Immature natural killer cell (primary cell): Measurements from ENCODE around the gene LGR4. TPM values are rescaled to one million over a fixed set of nuclear protein-coding genes. Genes with fewer than 3 reads are reported as not detected.

Experiments used
- DNase-seq, 3 donors: peaks; one replicate each; pipeline ENCODE4 v3.0.0; 2022; ENCODE audit warnings: mixed read lengths in 1 of 3
- H3K27ac Mint-ChIP-seq, 6 donors: one replicate each; pipeline ENCODE4 v1.8.0; 2020; ENCODE audit warnings: mixed read lengths in 6 of 6, mild to moderate bottlenecking in 5 of 6, inconsistent platforms in 4 of 6, moderate library complexity in 3 of 6
- H3K27me3 Mint-ChIP-seq, 3 donors: one replicate each; pipeline ENCODE4 v1.8.0; 2020 to 2021; ENCODE audit warnings: low read depth in 3 of 3, mild to moderate bottlenecking in 3 of 3, mixed read lengths in 3 of 3, moderate library complexity in 3 of 3, inconsistent platforms in 1 of 3
- H3K36me3 Mint-ChIP-seq, 3 donors: one replicate each; pipeline ENCODE4 v1.8.0; 2020; ENCODE audit warnings: mixed read lengths in 3 of 3, inconsistent platforms in 2 of 3, mild to moderate bottlenecking in 2 of 3
- H3K4me1 Mint-ChIP-seq, 2 donors: one replicate each; pipeline ENCODE4 v1.8.0; 2020; ENCODE audit warnings: inconsistent platforms in 2 of 2, mild to moderate bottlenecking in 2 of 2, mixed read lengths in 2 of 2, moderate library complexity in 1 of 2
- H3K4me3 Mint-ChIP-seq, 5 donors: one replicate each; pipeline ENCODE4 v1.8.0; 2020; ENCODE audit warnings: mild to moderate bottlenecking in 5 of 5, mixed read lengths in 5 of 5, inconsistent platforms in 3 of 5, moderate library complexity in 3 of 5
- H3K9me3 Mint-ChIP-seq, 6 donors: one replicate each; pipeline ENCODE4 v1.8.0; 2020; ENCODE audit warnings: mild to moderate bottlenecking in 6 of 6, mixed read lengths in 6 of 6, inconsistent platforms in 4 of 6, moderate library complexity in 3 of 6
- polyA plus RNA-seq, 3 donors: library from polyadenylated mRNA; unstranded; fragments of 300-500 nt; fragmentation: Illumina TruSeq; gene quantifications; one replicate each; pipeline ENCODE4 v1.2.3, GENCODE V29; 2021

LGR4 gene
- polyA plus RNA-seq, 3 donors from 2014 or later, result 0.51 TPM; not detected in 2

DNA sequence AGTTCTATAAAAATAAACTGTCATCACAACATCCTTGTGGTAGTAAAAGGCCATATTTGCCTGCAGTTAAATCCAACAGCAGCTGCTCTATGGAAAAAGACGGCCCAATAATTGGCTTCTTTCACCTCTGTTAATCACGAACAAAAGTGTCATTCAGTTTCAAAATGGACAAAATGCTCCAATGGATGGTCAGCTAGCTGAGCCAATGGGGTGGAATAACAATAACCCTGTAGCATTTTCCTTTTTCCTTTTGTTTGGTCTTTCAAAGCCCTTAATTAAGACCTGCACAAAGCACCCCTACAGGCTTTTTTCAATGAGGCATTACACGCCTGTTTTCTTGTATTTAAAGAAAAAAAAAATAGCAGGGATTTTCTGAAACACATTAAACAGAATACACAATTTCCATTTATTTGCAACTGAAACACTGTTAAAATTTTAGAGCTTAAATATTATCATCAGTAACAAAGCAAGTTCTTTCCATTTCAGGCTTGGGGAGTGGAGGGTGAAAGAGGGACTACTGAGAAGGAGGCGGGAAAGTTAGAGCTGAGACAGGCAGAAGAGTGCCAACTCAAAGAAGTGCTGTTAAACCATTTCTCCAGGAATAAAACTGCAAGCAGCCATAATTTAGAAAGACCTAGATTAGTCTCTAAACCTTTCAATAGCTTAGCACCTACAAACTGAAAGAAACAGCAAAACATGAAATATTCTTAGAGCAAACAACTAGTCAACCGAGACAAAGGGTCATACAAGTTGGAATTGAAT lies 28.7 kb downstream of the LGR4 start:
- no peak overlapping the region for H3K4me3 Mint-ChIP-seq
- H3K27me3 Mint-ChIP-seq, result peaks cover 0 to 3% (median 0%) of the 10 kb centered on the region in 3 donors
- no peak overlapping the region for H3K27ac Mint-ChIP-seq
- H3K36me3 Mint-ChIP-seq, result no peaks in the 10 kb centered on the region
- H3K4me1 Mint-ChIP-seq, result no peaks in the 10 kb centered on the region
- no peak for DNase-seq
- H3K9me3 Mint-ChIP-seq, result peaks cover 0 to 2% (median 0%) of the 10 kb centered on the region in 6 donors

DNA sequence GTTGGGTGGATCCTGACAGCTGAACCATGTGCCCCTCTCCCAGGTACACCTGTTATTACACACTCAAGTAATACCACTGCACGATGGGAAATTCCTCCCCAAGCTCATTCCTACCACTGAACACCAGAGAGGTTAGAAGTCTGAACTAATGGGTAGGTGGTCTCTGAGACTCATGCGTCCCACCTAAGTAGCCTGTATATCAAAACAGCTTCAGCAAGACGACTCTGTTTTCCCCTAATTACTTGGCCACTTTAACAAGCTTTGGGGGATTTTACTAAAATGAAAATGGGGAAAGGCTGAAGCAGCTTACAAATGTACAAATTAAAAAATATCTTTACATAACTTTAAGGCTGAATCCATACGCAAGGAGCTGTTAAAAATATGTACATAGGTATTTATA lies 29.4 kb downstream of the LGR4 start:
- peaks cover 0 to 2% (median 0%) of the 10 kb centered on the region in 6 donors for H3K9me3 Mint-ChIP-seq
- H3K36me3 Mint-ChIP-seq, result no peaks in the 10 kb centered on the region
- no peak for DNase-seq
- H3K27ac Mint-ChIP-seq, result no peak overlapping the region
- no peak overlapping the region for H3K4me3 Mint-ChIP-seq
- H3K4me1 Mint-ChIP-seq, result no peaks in the 10 kb centered on the region
- peaks cover 0 to 3% (median 0%) of the 10 kb centered on the region in 3 donors for H3K27me3 Mint-ChIP-seq

DNA sequence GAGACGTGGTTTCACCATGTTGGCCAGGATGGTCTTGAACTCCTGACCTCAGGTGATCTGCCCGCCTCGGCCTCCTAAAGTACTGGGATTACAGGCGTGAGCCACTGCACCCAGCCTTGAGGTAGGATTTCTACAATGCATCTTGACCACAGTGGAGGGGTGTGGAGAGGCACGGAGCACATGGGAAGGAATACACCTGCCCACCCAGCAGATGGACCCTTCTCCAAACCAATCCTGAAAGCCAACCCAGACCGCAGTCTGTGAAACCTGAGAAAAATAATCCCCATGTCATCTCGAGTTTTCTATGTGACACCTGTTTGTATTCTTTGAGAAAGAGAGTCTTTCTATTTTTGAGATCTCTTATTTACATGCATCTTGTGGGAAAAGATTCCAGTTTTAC lies 32.5 kb downstream of the LGR4 start:
- Mint-ChIP-seq H3K9me3 (peaks cover 0 to 1% (median 0%) of the 10 kb centered on the region in 6 donors), H3K27me3 (peaks cover 0 to 5% (median 2%) of the 10 kb centered on the region in 3 donors), H3K4me1 (no peaks in the 10 kb centered on the region), H3K4me3 (no peak overlapping the region), H3K36me3 (no peaks in the 10 kb centered on the region), H3K27ac (no peak overlapping the region)
- no peak for DNase-seq

DNA sequence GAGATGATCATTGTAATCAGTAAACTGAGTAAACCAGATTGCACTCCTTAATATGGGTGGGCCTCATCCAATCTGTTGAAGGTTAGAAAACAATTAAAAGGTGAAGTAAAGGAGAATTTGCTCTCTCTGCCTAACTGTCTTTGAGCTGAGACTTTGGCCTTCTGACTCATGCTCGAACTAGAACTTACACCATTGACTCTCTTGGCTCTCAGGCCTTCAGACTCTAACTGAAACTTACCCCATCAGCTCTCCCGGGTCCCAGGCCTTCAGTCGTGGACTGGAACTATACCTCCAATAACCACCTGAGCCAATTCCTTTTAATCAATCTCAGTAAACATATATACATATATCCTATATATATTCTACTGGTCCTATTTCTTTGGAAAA lies 34.0 kb downstream of the LGR4 start:
- no peaks in the 10 kb centered on the region for H3K36me3 Mint-ChIP-seq

DNA sequence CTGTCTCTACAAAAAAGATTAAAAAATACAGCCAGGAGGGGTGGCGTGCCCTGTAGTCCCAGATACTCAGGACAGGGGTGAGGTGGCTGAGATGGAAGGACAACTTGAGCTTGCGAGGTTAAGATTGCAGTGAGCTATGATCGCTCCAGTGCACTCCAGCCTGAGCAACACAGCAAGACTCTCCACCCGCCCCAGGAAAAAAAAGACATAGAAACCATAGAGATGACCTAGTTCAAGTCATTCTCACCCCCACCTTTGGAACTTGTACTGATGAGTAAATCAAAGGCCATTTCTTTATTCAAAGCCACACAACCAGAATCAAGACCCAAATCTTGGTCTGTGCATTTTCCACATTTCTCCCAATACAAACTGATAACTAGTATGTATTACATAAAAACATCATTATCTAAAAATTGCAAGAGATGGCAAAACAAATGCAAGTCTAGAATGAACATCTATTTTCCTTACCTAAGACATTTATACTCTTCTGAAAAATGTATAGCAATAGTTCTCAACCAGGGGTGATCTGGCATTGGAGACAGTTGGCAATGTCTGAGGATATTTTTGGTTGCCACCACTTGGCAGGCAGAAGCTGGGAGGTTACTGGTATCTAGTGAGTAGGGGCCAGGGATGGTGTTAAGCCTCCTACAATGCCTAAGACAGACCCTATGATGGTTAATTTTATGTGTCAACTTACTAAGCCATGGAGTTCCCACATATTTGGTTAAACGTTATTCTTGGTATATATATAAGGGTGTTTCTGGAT lies 34.6 kb downstream of the LGR4 start:
- Mint-ChIP-seq H3K4me3 (no peak overlapping the region), H3K4me1 (no peaks in the 10 kb centered on the region), H3K27ac (no peak overlapping the region), H3K27me3 (peaks cover 0 to 5% (median 2%) of the 10 kb centered on the region in 3 donors), H3K36me3 (no peaks in the 10 kb centered on the region), H3K9me3 (no peaks in the 10 kb centered on the region)
- DNase-seq, result no peak

More for the DNA sequence above, 34.0 kb downstream of the LGR4 start:
- DNase-seq, result no peak
- Mint-ChIP-seq H3K27me3 (peaks cover 0 to 5% (median 2%) of the 10 kb centered on the region in 3 donors), H3K4me3 (no peak overlapping the region), H3K9me3 (no peaks in the 10 kb centered on the region), H3K27ac (no peak overlapping the region), H3K4me1 (no peaks in the 10 kb centered on the region)

DNA sequence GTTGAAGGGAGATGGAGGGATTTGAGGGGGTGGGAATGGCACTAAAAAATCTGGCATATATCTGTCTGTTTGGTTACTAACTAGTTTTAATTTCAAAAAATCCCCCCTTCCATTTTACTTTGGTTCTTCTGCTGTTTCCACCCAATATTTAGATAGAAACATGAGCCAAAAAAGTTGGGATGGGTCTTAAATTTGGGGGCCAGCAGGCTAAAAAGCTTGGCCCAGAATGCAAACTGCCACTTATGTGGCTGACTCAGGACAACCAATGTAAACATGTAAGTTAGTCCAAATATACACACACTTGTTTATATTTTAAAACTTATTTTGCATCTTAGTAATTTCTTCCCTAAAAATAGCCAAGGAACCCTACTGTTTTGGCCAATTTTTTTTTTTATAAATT lies 35.7 kb downstream of the LGR4 start:
- peaks cover 0 to 3% (median 2%) of the 10 kb centered on the region in 3 donors for H3K27me3 Mint-ChIP-seq
- DNase-seq, result no peak
- no peaks in the 10 kb centered on the region for H3K36me3 Mint-ChIP-seq
- no peak overlapping the region for H3K4me3 Mint-ChIP-seq
- no peaks in the 10 kb centered on the region for H3K9me3 Mint-ChIP-seq
- no peak overlapping the region for H3K27ac Mint-ChIP-seq
- H3K4me1 Mint-ChIP-seq, result no peaks in the 10 kb centered on the region

DNA sequence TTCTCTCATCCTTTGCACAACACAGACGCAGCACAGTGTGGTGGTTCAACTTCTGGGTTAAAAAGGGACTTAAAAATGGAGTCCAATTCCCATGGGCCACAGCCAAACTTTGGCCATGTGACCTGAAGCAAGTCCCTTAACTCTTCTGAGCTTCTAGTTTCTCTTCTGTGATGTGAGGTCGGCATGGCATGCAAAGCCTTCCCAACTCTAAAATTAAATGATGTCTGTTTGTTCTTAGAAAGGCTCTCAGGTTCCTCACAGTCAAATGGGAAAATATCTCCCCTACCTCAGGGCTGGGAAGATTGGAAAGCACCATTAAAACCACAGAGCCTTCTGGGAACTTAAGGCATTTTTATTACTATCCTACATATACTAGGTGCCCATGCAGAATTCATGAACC lies 38.8 kb downstream of the LGR4 start:
- Mint-ChIP-seq H3K4me3 (no peak overlapping the region), H3K4me1 (no peaks in the 10 kb centered on the region)

DNA sequence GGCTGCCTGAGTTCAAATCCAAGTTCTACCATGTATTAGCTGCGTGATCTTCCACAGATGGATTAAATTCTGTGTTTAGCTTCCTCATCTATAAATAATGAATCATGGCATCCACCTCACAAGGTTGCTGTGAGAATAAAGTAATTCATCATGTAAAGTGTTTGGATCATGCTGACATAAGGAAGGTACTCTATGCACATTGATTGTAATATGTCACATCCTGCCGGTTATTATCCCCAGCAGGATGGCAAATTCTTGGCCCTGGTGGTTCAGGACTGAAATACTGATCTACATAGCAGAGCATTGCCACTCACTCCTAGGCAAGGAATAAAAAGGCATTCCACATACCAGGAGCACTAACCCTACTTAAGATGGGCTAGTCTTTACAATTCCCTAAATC lies 40.8 kb downstream of the LGR4 start:
- no peak overlapping the region for H3K27ac Mint-ChIP-seq
- DNase-seq, result no peak
- H3K36me3 Mint-ChIP-seq, result no peaks in the 10 kb centered on the region
- peaks cover 0 to 4% (median 2%) of the 10 kb centered on the region in 3 donors for H3K27me3 Mint-ChIP-seq
- H3K4me3 Mint-ChIP-seq, result no peak overlapping the region
- no peaks in the 10 kb centered on the region for H3K4me1 Mint-ChIP-seq
- H3K9me3 Mint-ChIP-seq, result no peaks in the 10 kb centered on the region

More for the DNA sequence above, 38.8 kb downstream of the LGR4 start:
- H3K36me3 Mint-ChIP-seq, result no peaks in the 10 kb centered on the region
- no peaks in the 10 kb centered on the region for H3K9me3 Mint-ChIP-seq
- H3K27me3 Mint-ChIP-seq, result peaks cover 0 to 3% (median 2%) of the 10 kb centered on the region in 3 donors
- no peak overlapping the region for H3K27ac Mint-ChIP-seq
- no peak for DNase-seq

DNA sequence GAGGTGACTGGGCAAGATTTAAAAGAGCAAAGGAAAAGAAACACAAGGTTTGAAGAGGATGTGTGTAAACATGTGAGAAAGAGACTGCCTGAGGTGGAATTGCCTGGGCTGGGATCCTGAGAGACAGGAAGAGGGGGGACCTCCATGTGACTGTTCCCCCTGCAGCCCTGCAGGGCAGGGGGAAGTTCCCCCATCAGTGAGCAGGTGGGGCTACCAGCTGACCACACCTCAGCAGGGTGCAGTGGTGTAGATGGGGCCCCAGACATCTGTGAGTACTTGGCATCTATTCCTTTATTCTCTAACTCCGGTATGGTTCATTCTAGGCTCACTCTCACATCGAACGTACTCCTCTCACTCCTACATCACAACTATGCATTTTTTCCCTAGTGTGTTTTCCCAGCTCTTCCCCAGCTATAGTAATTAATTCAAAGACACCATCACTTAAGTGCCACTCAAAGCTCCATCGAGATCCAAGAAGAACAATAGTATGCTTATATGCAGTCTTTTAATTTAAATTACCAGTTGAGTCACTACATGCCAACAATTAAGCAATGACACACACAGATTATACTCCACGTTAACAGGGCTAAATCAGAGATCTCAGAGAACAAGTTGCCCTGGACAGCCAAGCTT lies 42.7 kb downstream of the LGR4 start:
- Mint-ChIP-seq H3K4me1 (no peaks in the 10 kb centered on the region), H3K27me3 (peaks cover 0 to 4% (median 2%) of the 10 kb centered on the region in 3 donors), H3K27ac (no peak overlapping the region), H3K4me3 (no peak overlapping the region), H3K9me3 (no peaks in the 10 kb centered on the region), H3K36me3 (no peaks in the 10 kb centered on the region)
- DNase-seq, result no peak

DNA sequence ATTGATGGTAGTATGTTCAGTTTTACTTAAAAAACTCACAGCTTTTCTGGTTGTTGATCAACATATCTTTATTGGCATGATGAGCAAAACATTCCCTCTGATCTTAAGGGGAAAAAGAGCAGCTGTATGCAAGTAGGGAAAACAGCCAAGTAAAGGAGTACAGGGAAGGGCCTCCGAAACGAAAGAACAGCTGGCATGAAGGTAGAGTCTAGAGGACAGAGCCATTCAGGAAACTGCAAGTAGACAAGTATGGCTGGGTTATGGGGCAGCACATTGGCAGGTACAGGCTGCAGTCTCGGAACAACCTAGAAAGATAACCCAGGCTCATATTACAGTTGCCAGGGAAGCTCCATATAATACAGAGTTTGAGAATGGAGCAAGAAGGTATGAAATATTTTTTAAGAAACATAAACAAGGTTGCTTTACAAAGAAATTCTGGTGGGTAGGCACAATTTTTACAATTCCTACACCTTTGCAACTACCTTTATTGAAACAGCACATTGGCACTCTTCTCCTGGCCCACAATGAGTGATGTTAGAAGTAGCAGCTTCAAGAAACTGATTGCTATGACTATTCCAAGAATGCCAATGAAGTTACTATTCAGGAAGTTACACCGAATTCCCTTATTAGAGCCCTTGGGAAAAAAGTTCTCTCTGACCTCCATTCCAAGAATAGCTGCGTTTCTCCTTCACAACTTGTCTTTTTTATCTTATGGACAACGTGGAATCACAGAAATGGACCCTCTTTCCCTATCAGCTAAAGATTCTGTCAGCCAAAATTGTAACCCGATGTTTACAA lies 45.2 kb downstream of the LGR4 start:
- Mint-ChIP-seq H3K9me3 (no peaks in the 10 kb centered on the region), H3K27me3 (peaks cover 0 to 4% (median 2%) of the 10 kb centered on the region in 3 donors), H3K4me3 (no peak overlapping the region), H3K36me3 (no peaks in the 10 kb centered on the region), H3K27ac (no peak overlapping the region), H3K4me1 (no peaks in the 10 kb centered on the region)
- no peak for DNase-seq

DNA sequence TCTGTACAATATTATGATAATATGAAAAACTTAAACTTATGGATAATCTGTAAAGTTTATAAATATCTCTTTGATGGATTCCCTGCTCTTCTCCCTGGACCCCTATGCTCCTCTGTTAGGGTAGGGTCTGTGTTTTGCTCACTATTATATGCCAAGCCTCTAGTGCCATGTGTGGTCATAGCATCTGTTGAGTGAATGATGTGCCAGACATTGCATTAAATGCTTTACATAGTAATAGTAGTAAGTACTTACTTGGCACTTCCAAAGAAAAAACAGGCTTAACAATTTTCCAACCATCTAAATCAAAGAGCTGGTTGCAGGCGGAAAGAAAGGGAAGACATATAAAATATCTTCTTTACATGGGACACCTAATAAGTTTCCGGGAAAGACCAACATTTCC lies 46.8 kb downstream of the LGR4 start:
- H3K27me3 Mint-ChIP-seq, result peaks cover 0 to 4% (median 2%) of the 10 kb centered on the region in 3 donors

DNA sequence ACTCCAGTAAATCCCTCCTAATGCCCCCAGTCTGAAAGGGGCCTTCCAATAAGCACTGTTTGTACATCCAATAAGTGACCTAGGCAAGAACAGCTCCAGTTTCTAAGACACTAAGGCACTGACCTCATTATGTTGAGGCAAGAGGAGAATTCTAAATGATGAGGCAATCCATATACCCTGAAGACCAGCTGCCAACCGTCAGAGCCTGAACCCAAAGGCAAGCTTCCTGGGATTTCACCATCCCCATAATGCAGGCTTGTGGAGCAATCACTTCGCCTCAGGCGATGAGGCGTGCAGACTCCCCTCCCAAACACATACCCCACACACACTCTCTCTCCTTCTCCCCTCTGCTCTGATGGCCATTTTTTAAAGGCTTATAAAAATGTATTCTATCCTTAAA lies 49.5 kb downstream of the LGR4 start:
- Mint-ChIP-seq H3K36me3 (no peaks in the 10 kb centered on the region), H3K27ac (no peak overlapping the region), H3K4me1 (no peaks in the 10 kb centered on the region), H3K4me3 (no peak overlapping the region), H3K9me3 (peaks cover 0 to 2% (median 0%) of the 10 kb centered on the region in 6 donors), H3K27me3 (peaks cover 1 to 4% (median 2%) of the 10 kb centered on the region in 3 donors)
- no peak for DNase-seq

More for the DNA sequence above, 46.8 kb downstream of the LGR4 start:
- Mint-ChIP-seq H3K36me3 (no peaks in the 10 kb centered on the region), H3K27ac (no peak overlapping the region), H3K4me3 (no peak overlapping the region), H3K4me1 (no peaks in the 10 kb centered on the region), H3K9me3 (no peaks in the 10 kb centered on the region)
- no peak for DNase-seq

DNA sequence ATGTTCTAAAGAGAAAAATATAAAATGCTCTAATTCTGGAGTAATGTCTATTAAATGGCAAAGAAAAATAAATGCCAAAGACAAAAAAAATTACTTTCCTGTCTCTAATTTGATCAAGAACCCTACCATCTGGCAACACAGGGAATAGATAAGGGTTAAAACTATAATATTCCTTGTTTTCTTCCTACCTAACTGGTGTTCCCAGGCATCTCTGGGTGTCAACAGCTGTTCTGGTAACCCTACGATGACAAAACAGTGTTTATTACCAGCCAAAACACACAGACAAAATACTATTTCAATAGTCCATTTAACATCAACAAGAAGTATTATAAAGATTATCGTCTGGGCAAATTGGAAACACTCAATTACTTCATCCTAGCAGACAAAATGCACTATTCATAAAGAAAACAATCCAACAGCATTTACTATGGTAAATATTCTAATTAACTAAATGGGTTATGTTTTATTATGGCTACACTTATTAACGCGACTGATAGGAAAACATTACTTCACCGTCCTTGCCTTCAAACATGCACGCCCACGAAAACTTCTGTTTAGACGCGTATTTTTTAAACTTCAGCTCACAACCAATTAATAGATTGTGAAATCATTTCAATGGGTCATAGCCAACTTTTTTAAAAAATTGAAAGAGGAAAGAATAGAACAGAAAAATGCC lies 50.6 kb downstream of the LGR4 start:
- no peaks in the 10 kb centered on the region for H3K4me1 Mint-ChIP-seq

More for the DNA sequence above, 50.6 kb downstream of the LGR4 start:
- no peak for DNase-seq
- H3K4me3 Mint-ChIP-seq, result no peak overlapping the region
- no peak overlapping the region for H3K27ac Mint-ChIP-seq
- peaks cover 1 to 2% (median 1%) of the 10 kb centered on the region in 3 donors for H3K27me3 Mint-ChIP-seq
- H3K36me3 Mint-ChIP-seq, result no peaks in the 10 kb centered on the region
- peaks cover 0 to 2% (median 0%) of the 10 kb centered on the region in 6 donors for H3K9me3 Mint-ChIP-seq
